Measurements from ENCODE around the gene FITM1. TPM values are rescaled to one million over a fixed set of nuclear protein-coding genes. Genes with fewer than 3 reads are reported as not detected.

The FITM1 gene
- total RNA-seq, 2 donors from 2014 or later: 0.85 to 1.5 TPM

DNA sequence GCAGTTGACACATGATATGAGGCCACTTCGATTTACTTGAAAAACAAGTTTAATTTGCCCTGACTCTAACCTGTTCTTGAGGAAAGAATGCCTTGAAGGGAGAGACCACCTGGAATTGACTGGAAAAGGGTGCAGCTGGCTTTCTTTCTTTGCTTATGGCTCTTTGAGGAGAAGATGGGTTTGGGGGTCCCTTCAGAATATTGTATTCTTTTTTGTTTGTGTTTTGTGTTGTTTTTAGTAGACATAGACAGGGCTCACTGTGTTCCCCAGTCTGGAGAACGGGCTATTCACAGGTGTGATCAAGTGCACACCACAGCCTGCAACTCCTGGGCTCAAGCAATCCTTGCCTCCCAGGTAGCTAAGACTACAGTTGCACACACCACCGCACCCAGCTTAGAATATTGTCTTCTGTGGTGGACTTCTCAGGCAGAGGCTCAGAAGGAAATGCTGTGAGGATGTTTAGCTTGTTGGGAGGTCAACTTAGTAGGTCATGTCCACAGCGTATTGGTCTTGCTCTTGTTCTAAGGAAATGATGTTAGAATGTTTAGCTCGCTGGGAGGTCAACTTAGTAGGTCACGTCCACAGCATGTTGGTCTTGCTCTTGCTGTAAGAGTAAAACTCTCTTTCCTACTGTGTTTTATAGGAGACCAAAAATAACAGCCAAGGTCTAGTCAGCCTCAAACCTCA, 14.2 kb upstream of the FITM1 start:
- Histone ChIP-seq H3K9ac (ENCODE audit: low read depth in 2 of 2, low read length in 2 of 2) (peak overlapping the region; percentile 90 to 100), H3K9me3 (no peaks in the 10 kb centered on the region), H3K36me3 (peaks cover 17% of the 10 kb centered on the region), H3K4me1 (peaks cover 6% of the 10 kb centered on the region), H3K4me3 (peak overlapping the region; percentile 80), H3K27ac (no peak overlapping the region), H3K27me3 (no peaks in the 10 kb centered on the region)
- TF ChIP-seq, protein P1, sequence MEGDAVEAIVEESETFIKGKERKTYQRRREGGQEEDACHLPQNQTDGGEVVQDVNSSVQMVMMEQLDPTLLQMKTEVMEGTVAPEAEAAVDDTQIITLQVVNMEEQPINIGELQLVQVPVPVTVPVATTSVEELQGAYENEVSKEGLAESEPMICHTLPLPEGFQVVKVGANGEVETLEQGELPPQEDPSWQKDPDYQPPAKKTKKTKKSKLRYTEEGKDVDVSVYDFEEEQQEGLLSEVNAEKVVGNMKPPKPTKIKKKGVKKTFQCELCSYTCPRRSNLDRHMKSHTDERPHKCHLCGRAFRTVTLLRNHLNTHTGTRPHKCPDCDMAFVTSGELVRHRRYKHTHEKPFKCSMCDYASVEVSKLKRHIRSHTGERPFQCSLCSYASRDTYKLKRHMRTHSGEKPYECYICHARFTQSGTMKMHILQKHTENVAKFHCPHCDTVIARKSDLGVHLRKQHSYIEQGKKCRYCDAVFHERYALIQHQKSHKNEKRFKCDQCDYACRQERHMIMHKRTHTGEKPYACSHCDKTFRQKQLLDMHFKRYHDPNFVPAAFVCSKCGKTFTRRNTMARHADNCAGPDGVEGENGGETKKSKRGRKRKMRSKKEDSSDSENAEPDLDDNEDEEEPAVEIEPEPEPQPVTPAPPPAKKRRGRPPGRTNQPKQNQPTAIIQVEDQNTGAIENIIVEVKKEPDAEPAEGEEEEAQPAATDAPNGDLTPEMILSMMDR (IDR thresholded peaks at IDR 0.05): no peak
- no peak for DNase-seq
- intact Hi-C loops (cut with DNase I): no loop called here

DNA sequence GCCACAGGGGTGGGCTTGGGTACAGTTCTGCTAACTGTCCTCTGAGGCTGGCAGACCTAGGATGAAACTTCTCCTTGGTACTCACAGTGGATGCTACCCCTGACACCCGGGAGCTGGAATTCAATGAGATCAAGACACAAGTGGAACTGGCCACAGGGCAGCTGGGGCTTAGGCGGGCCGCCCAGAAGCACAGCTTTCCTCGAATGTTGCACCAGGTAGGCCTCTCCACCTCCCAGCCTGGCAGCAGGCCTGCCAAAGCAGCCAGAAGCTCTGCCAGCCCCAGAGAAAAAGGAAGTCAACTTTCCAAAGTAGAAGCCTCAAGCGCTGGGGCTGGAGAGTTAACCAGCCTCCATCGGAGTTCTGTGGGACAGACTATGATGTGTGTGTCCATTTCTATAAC, 13.3 kb upstream of the FITM1 start:
- TF ChIP-seq, protein P1 (IDR thresholded peaks at IDR 0.05): no peak

DNA sequence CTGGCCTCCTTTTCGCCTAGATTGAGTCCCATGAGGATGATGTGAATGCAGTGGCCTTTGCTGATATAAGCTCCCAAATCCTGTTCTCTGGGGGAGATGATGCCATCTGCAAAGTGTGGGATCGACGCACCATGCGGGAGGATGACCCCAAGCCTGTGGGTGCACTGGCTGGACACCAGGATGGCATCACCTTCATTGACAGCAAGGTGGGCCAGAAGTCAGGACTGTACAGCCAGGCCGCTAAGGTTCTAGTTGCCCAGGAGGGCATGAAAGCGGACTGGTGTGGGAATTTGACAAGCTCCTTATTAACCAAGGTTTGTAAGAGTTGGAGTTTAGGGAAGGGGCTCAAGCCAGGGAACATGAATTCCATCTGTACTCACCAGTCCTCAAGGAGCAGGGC, 10.8 kb upstream of the FITM1 start:
- no peak for DNase-seq
- Histone ChIP-seq H3K27me3 (no peaks in the 10 kb centered on the region), H3K9me3 (no peaks in the 10 kb centered on the region), H3K27ac (no peak overlapping the region), H3K4me3 (no peak overlapping the region), H3K9ac (ENCODE audit: low read depth in 2 of 2, low read length in 2 of 2) (no peak overlapping the region), H3K4me1 (peaks cover 6% of the 10 kb centered on the region), H3K36me3 (peaks cover 17% of the 10 kb centered on the region)
- intact Hi-C loops (cut with DNase I): no loop called here
- TF ChIP-seq, protein P1 (IDR thresholded peaks at IDR 0.05): no peak

More for the DNA sequence above, 13.3 kb upstream of the FITM1 start:
- H3K27me3 ChIP-seq: no peaks in the 10 kb centered on the region
- no peak for DNase-seq
- H3K4me3 ChIP-seq: no peak overlapping the region
- H3K9me3 ChIP-seq: no peaks in the 10 kb centered on the region
- intact Hi-C loops (cut with DNase I): no loop called here
- no peak overlapping the region for H3K27ac ChIP-seq
- H3K4me1 ChIP-seq: peaks cover 6% of the 10 kb centered on the region
- no peak overlapping the region for H3K9ac ChIP-seq (ENCODE audit: low read depth in 2 of 2, low read length in 2 of 2)
- H3K36me3 ChIP-seq: peaks cover 17% of the 10 kb centered on the region

DNA sequence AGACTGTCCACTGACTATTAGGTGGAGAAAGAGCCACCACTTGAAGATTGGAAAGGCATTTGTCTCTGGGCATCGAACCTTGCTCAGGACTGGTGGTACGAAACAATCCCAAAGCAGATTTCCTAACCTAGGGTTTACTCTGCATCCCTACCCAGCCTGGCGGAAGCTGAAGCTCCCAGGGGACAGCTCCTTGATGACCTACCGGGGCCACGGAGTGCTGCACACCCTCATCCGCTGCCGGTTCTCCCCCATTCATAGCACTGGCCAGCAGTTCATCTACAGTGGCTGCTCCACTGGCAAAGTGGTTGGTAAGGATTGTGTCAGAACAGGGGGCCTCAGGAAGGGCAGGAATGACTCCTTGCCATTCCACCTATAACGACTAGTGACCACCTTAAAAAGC, 9.2 kb upstream of the FITM1 start:
- TF ChIP-seq, protein P1 (IDR thresholded peaks at IDR 0.05): no peak
- Histone ChIP-seq H3K27ac (no peak overlapping the region), H3K9ac (ENCODE audit: low read depth in 2 of 2, low read length in 2 of 2) (no peak overlapping the region), H3K36me3 (peaks cover 17% of the 10 kb centered on the region), H3K4me1 (peaks cover 3% of the 10 kb centered on the region), H3K4me3 (no peak overlapping the region), H3K9me3 (no peaks in the 10 kb centered on the region), H3K27me3 (no peaks in the 10 kb centered on the region)
- DNase-seq: no peak
- intact Hi-C loops (cut with DNase I): no loop called here

DNA sequence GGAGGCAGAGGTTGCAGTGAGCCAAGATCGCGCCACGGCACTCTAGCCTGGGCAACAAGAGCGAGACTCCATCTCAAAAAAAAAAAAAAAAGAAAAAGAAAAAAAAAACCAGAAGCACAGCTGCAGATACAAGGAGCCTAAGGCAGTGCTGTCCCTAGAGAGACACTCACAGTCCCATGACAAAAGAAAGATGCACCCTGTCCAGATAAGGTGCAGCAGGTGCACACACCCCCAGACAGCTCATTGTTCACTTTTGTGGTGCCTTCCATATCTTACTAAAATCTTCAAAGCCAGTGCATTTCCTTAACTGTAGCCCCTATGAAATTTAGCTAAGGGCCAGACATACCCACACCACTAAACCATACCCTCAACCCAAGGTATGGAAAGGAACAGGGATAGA, 8.0 kb upstream of the FITM1 start:
- TF ChIP-seq, protein P1 (IDR thresholded peaks at IDR 0.05): no peak
- intact Hi-C loops (cut with DNase I): no loop called here
- H3K9ac ChIP-seq (ENCODE audit: low read depth in 2 of 2, low read length in 2 of 2): no peak overlapping the region
- H3K4me3 ChIP-seq: no peak overlapping the region
- no peak for DNase-seq
- no peaks in the 10 kb centered on the region for H3K9me3 ChIP-seq
- no peaks in the 10 kb centered on the region for H3K4me1 ChIP-seq
- H3K27me3 ChIP-seq: no peaks in the 10 kb centered on the region
- H3K27ac ChIP-seq: no peak overlapping the region
- peaks cover 17% of the 10 kb centered on the region for H3K36me3 ChIP-seq

Measured in colonic mucosa (tissue), 4 donors.